K562 (cell line): Measurements from ENCODE around the gene PCDHGA7. TPM values are rescaled to one million over a fixed set of nuclear protein-coding genes. Genes with fewer than 3 reads are reported as not detected.

Experiments
- TEAD4 ChIP-seq, 2 experiments: sonication (generic) in 1 of 2; formaldehyde crosslinking in 1 of 2; IDR thresholded peaks; 2 replicates each; pipeline versions ENCODE4 v1.6.1 to v1.8.0; 2012 to 2022; ENCODE audit warnings: borderline replicate concordance in 1 of 2, inconsistent platforms in 1 of 2, low read length in 1 of 2, mild to moderate bottlenecking in 1 of 2, missing genetic modification reagents in 1 of 2
- YY1 ChIP-seq, 3 experiments: IDR thresholded peaks; 2 replicates each; pipeline ENCODE4 v1.6.1; 2011; ENCODE audit warnings: low read length in 2 of 3, mild to moderate bottlenecking in 2 of 3, moderate library complexity in 2 of 3, borderline replicate concordance in 1 of 3, control low read depth in 1 of 3, low read depth in 1 of 3; ENCODE audit not compliant: insufficient read depth in 3 of 3, insufficient replicate concordance in 2 of 3, control insufficient read depth in 1 of 3, insufficient read length in 1 of 3; ENCODE audit errors: extremely low read depth in 1 of 3
- ZC3H4 ChIP-seq: sonication (generic); formaldehyde crosslinking; IDR thresholded peaks from 2 replicates; pipeline ENCODE4 v1.9.0; 2021; ENCODE audit warnings: missing genetic modification reagents, borderline replicate concordance
- ZSCAN32 ChIP-seq: fragments of 450-650 bp; formaldehyde crosslinking; IDR thresholded peaks from 2 replicates; pipeline ENCODE4 v1.4.0; 2020; ENCODE audit warnings: mild to moderate bottlenecking, moderate library complexity
- polyA plus RNA-seq, 8 experiments: library from polyadenylated mRNA; depleted of rRNA in 4 of 8; stranded (reverse) in 5 of 8; unstranded in 3 of 8; fragments of >200 nt; fragmentation: Nextera tagmentation in 2 of 8; fragmentation: Illumina TruSeq in 1 of 8; extraction: Ambion mirVana in 2 of 8; extraction: Trizol in 1 of 8; gene quantifications; 2 replicates each; pipeline versions ENCODE4 v1.2.1 to v1.2.3, GENCODE V29; 2011 to 2014; ENCODE audit warnings: inconsistent platforms in 1 of 8, missing spikeins in 1 of 8
- total RNA-seq, 7 experiments: library from RNA; depleted of rRNA in 6 of 7; stranded (reverse); fragments of >200 nt in 6 of 7; fragmentation: Illumina TruSeq in 2 of 7; extraction: Trizol in 2 of 7; gene quantifications; 2 replicates each; pipeline versions ENCODE4 v1.2.1 to v1.2.3, GENCODE V29; 2011 to 2021; ENCODE audit warnings: low replicate concordance in 1 of 7
- TF ChIP-seq, protein P1 (sequence below), 3 experiments: IDR thresholded peaks in 2 of 3; conservative IDR thresholded peaks in 1 of 3; 2 replicates each; pipeline ENCODE4 v1.5.1; 2011 to 2012; ENCODE audit warnings: low read length in 3 of 3, mild to moderate bottlenecking in 3 of 3, control low read depth in 2 of 3, improper control_type of control experiment in 1 of 3, inconsistent platforms in 1 of 3, low read depth in 1 of 3, mixed read lengths in 1 of 3, moderate library complexity in 1 of 3; ENCODE audit not compliant: insufficient read depth in 2 of 3

Gene PCDHGA7
- total and polyA plus RNA-seq, 9 of the 15 experiments (the other 6 are each of a cell fraction or from before 2014, with no cell fraction given), result 0.03 to 0.11 (median 0.06) TPM; not detected in 5

DNA sequence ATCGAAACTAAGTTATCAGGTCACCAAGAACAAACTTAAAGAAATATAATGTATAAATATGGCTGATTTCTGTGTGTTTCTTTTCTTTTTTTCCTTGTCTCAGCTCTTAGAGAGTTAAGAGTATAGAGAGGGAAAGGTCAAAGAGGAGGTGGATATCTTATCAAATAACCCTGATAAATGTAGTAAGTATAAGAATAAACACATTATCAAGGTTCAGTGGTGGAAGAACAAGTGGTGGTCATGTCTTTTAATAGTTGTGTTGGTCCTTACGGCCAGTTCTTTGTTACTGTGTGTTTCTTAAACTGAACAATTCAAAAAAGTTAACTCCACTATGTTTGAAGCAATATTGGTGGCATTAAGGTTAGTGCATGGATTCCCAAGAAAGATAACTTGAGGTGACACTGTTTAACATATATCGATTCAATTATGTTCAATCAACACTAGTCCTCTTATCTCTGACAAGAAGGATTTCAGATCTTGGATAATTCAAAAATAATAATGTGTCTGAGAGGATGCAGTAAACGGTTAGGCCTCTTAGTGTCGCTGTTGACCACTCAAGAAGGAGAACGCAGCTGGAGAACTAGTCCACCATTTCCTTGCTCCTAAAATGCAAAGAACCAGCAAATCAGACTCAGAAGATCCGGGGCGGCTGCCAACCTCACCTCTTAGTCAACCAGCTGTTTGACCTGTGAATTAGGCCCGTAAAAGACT is 39.1 kb upstream of the PCDHGA7 start, which contains the start of gene PCDHGA3 (continued):
- TF ChIP-seq YY1 (IDR thresholded peaks at IDR 0.05; ENCODE audit: borderline replicate concordance in 1 of 3, control insufficient read depth in 1 of 3, extremely low read depth in 1 of 3, insufficient read depth in 3 of 3, insufficient read length in 1 of 3, insufficient replicate concordance in 2 of 3, low read depth in 1 of 3, low read length in 2 of 3) (peak in 1 of 3 experiments; percentile 73), ZSCAN32 (CRISPR knock-in tag) (no peak), TEAD4 (IDR thresholded peaks at IDR 0.05; ENCODE audit: low read length) (0 out of 2 replicates have a peak, but pooled peaks have one; percentile 39), TEAD4 (CRISPR knock-in tag; IDR thresholded peaks at IDR 0.05; ENCODE audit: borderline replicate concordance) (no peak), ZC3H4 (CRISPR knock-in tag) (no peak)
- TF ChIP-seq, protein P1, sequence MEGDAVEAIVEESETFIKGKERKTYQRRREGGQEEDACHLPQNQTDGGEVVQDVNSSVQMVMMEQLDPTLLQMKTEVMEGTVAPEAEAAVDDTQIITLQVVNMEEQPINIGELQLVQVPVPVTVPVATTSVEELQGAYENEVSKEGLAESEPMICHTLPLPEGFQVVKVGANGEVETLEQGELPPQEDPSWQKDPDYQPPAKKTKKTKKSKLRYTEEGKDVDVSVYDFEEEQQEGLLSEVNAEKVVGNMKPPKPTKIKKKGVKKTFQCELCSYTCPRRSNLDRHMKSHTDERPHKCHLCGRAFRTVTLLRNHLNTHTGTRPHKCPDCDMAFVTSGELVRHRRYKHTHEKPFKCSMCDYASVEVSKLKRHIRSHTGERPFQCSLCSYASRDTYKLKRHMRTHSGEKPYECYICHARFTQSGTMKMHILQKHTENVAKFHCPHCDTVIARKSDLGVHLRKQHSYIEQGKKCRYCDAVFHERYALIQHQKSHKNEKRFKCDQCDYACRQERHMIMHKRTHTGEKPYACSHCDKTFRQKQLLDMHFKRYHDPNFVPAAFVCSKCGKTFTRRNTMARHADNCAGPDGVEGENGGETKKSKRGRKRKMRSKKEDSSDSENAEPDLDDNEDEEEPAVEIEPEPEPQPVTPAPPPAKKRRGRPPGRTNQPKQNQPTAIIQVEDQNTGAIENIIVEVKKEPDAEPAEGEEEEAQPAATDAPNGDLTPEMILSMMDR (IDR thresholded peaks at IDR 0.05 in 2 of 3, conservative IDR thresholded peaks at IDR 0.05 in 1 of 3; ENCODE audit: insufficient read depth in 2 of 3, low read depth in 1 of 3, low read length in 3 of 3), result peak; percentile 60 to 79 (median 74); a peak in 5 of 6 replicates
